Endothelial cell of umbilical vein (primary cell): ENCODE measurements around the gene SLC8A2. TPM values are rescaled to one million over a fixed set of nuclear protein-coding genes. Genes with fewer than 3 reads are reported as not detected.

ENCODE experiments used
- BruUV-seq: library from RNA; stranded (reverse); fragments of 400-500 nt; replicated peaks from 2 replicates; lab custom pipeline; 2021; lab: Mats Ljungman, UMichigan
- CTCF ChIA-PET: fragments of 300-600, 350-600 bp; sonication (Branson Sonifier 250); formaldehyde crosslinking; loops from one replicate; lab custom pipeline; 2021; ENCODE audit warnings: antibody characterized with exemption, inconsistent platforms; lab: Charles Lee
- POLR2A ChIA-PET: fragments of 300-600, 350-600 bp; sonication (Branson Sonifier 250); formaldehyde crosslinking; loops from one replicate; lab custom pipeline; 2021; ENCODE audit warnings: antibody characterized with exemption, inconsistent platforms; lab: Charles Lee
- DNase-seq: peaks from one replicate; pipeline ENCODE4 v3.0.0-alpha.2; 2011; ENCODE audit warnings: low read depth, low spot score
- FAIRE-seq: peaks from 2 replicates; lab custom pipeline; 2011; peaks lifted over from hg19 to GRCh38; lab: Jason Lieb, UNC
- H2AFZ ChIP-seq: 2 replicates; pipeline ENCODE4 v1.6.0; 2012; ENCODE audit warnings: low read depth, low read length, control low read depth, inconsistent platforms
- H3K27ac ChIP-seq: 2 replicates; pipeline ENCODE4 v1.5.1; 2011; ENCODE audit warnings: low read depth, mild to moderate bottlenecking, control low read depth, low read length, moderate library complexity; ENCODE audit not compliant: insufficient read depth
- H3K27me3 ChIP-seq, 2 experiments: 2 replicates each; pipeline versions ENCODE4 v1.6.0 to v1.6.1; 2011; ENCODE audit warnings: low read length in 2 of 2, mixed read lengths in 1 of 2; ENCODE audit not compliant: control insufficient read depth in 2 of 2, insufficient read depth in 2 of 2
- H3K36me3 ChIP-seq, 2 experiments: 2 replicates in 1 of 2; 3 replicates in 1 of 2; pipeline ENCODE4 v1.5.1; 2011; ENCODE audit warnings: low read length in 2 of 2, mild to moderate bottlenecking in 1 of 2, moderate library complexity in 1 of 2; ENCODE audit not compliant: control insufficient read depth in 2 of 2, insufficient read depth in 2 of 2; ENCODE audit errors: extremely low read depth in 1 of 2
- H3K4me1 ChIP-seq: 3 replicates; pipeline ENCODE4 v1.5.1; 2011; ENCODE audit warnings: mild to moderate bottlenecking, low read length; ENCODE audit not compliant: control insufficient read depth, insufficient read depth; ENCODE audit errors: extremely low read depth
- H3K4me2 ChIP-seq: 2 replicates; pipeline ENCODE4 v1.6.1; 2011; ENCODE audit warnings: low read length, control low read depth, mixed read lengths; ENCODE audit not compliant: insufficient read depth
- H3K4me3 ChIP-seq, 3 experiments: fragments of 200-600 bp in 1 of 3; sonication (generic), shearing (Covaris generic) in 1 of 3; replicated peaks in 1 of 3; 2 replicates each; pipeline ENCODE4 v1.5.1; 2011 to 2016; ENCODE audit warnings: control low read depth in 3 of 3, low read length in 3 of 3, mild to moderate bottlenecking in 2 of 3, inconsistent platforms in 1 of 3, low read depth in 1 of 3, moderate library complexity in 1 of 3; ENCODE audit not compliant: insufficient read depth in 1 of 3
- H3K79me2 ChIP-seq: 2 replicates; pipeline ENCODE4 v1.6.0; 2012; ENCODE audit warnings: low read length, inconsistent platforms; ENCODE audit not compliant: control insufficient read depth, insufficient read depth
- H3K9ac ChIP-seq: replicated peaks from 2 replicates; pipeline ENCODE3; 2011; ENCODE audit warnings: low read length, control low read depth; ENCODE audit not compliant: insufficient read depth; ENCODE audit errors: extremely low read depth
- H3K9me1 ChIP-seq: replicated peaks from 3 replicates; pipeline ENCODE4 v1.6.0; 2011; ENCODE audit warnings: mild to moderate bottlenecking, low read length; ENCODE audit not compliant: control insufficient read depth, insufficient read depth; ENCODE audit errors: extremely low read depth
- H3K9me3 ChIP-seq: replicated peaks from 2 replicates; pipeline ENCODE4 v1.5.1; 2012; ENCODE audit warnings: low read length, inconsistent platforms; ENCODE audit not compliant: control insufficient read depth, insufficient read depth
- H4K20me1 ChIP-seq: replicated peaks from 2 replicates; pipeline ENCODE3; 2011; ENCODE audit warnings: mild to moderate bottlenecking, low read length; ENCODE audit not compliant: control insufficient read depth, insufficient read depth; ENCODE audit errors: extremely low read depth
- EZH2 ChIP-seq: IDR thresholded peaks from 2 replicates; pipeline ENCODE4 v1.6.1; 2012; ENCODE audit warnings: borderline replicate concordance, low read depth, mild to moderate bottlenecking, moderate library complexity, low read length, inconsistent platforms; ENCODE audit not compliant: severe bottlenecking
- FOS ChIP-seq: IDR thresholded peaks from 2 replicates; pipeline ENCODE4 v1.6.1; 2011; ENCODE audit warnings: mild to moderate bottlenecking, low read length, moderate library complexity, borderline replicate concordance; ENCODE audit not compliant: insufficient read depth
- JUN ChIP-seq: IDR thresholded peaks from 2 replicates; pipeline ENCODE4 v1.6.1; 2011; ENCODE audit warnings: borderline replicate concordance, low read depth; ENCODE audit not compliant: insufficient read length, insufficient read depth
- POLR2A ChIP-seq: IDR thresholded peaks from 2 replicates; pipeline ENCODE4 v1.6.1; 2012; ENCODE audit warnings: low read depth, mild to moderate bottlenecking, control low read depth, low read length
- dilution Hi-C: fragments of 300-500 bp; cut with MboI; formaldehyde crosslinking; loops from one replicate; pipeline ENCODE4 v1.15.0; 2019; ENCODE audit warnings: low sequenced_read_pairs; ENCODE audit not compliant: extremely low pct_ligation_motif_present
- intact Hi-C: fragments of 100-400 bp; cut with micrococcal nuclease; formaldehyde crosslinking; loops from one replicate; pipeline ENCODE4 v1.10.0; 2022
- polyA plus RNA-seq, 4 experiments: library from polyadenylated mRNA; depleted of rRNA in 3 of 4; stranded (reverse) in 3 of 4; unstranded in 1 of 4; fragments of >200 nt; gene quantifications; 2 replicates each; pipeline versions ENCODE4 v1.2.1 to v1.2.3, GENCODE V29; 2011 to 2012; ENCODE audit warnings: missing spikeins in 1 of 4
- total RNA-seq: library from RNA; stranded (reverse); gene quantifications from 2 replicates; pipeline ENCODE4 v1.2.3, GENCODE V29; 2021

The SLC8A2 gene
- total and polyA plus RNA-seq, 2 donors (not counting 3 experiments of a cell fraction or from before 2014, with no cell fraction given) = not detected

DNA sequence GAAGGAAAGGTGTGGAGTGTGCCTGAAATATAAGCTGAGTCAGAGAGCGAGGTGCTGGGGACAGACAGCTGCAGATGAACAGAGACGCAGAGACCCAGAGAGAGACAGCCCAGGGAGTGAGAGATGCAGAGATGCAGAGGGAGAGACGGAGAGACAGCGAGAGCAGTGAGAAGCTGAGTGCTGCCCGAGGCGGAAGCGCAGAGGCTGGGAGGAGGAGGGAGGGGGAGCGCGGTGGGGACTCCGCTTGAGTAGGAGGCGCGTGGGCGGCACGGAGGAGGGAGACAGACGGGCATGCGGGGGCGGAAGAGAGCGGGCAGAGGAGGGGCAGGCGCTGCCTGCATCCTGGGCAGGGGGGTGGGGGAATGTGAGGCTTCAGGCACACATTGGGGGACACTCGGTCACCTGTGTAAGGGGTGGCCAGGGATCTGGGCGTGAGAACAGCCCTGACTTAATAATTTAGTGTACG, 25.7 kb downstream of the SLC8A2 start:
- CTCF ChIA-PET = interaction anchor here (0.6 to 2.5 kb wide), 4 partner anchors 9 to 133 kb away, joined by 3 to 10 read pairs (median 4); no protein-coding TSS in a partner anchor
- FAIRE-seq (no peak), DNase-seq (no peak)
- dilution Hi-C loops = no loop called here
- Histone ChIP-seq H3K9ac (no peak overlapping the region), H3K27ac (no peak overlapping the region), H3K36me3 (no peaks in the 10 kb centered on the region), H3K27me3 (peaks cover 27 to 32% of the 10 kb centered on the region in 2 experiments), H2AFZ (no peak overlapping the region), H3K9me3 (no peaks in the 10 kb centered on the region), H3K9me1 (no peaks in the 10 kb centered on the region), H3K4me3 (no peak overlapping the region), H3K4me2 (no peak overlapping the region), H3K4me1 (no peaks in the 10 kb centered on the region), H4K20me1 (no peaks in the 10 kb centered on the region), H3K79me2 (no peaks in the 10 kb centered on the region)
- intact Hi-C loops = no loop called here
- TF ChIP-seq FOS (no peak), EZH2 (peak; percentile 14)
- no TSS peak for BruUV-seq
- POLR2A ChIA-PET = no interaction called here

DNA sequence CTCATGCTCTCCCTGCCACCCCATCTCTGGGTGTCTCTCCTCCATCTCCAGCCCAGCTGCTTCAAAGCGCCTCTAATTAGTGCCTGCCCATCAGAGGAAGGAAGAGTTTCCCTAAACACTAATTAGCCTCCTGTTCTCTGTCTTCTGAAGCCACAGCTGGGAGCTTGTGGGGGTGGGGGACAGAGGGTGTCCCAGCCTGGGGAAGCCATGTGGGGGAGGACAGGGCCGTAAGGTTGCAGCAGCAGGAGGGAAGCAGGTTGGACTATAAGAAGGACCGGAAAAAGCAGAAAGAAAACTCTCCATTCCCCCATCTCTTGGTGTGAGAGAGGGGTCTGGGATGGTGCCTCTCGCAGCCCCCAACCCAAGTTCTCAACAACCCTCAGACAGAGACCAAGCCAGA, 26.2 kb downstream of the SLC8A2 start:
- no peaks in the 10 kb centered on the region for H3K9me1 ChIP-seq
- ChIA-PET CTCF (interaction anchor here (0.6 to 2.5 kb wide), 4 partner anchors 9 to 133 kb away, joined by 3 to 10 read pairs (median 4); no protein-coding TSS in a partner anchor), POLR2A (no interaction called here)
- H3K4me2 ChIP-seq = no peak overlapping the region
- TF ChIP-seq JUN (no peak), POLR2A (no peak)
- H3K4me1 ChIP-seq = no peaks in the 10 kb centered on the region
- no peak overlapping the region for H2AFZ ChIP-seq
- H3K79me2 ChIP-seq = no peaks in the 10 kb centered on the region
- no peaks in the 10 kb centered on the region for H3K36me3 ChIP-seq
- no peaks in the 10 kb centered on the region for H3K9me3 ChIP-seq
- DNase-seq (no peak), FAIRE-seq (no peak)
- dilution Hi-C loops = no loop called here
- H3K9ac ChIP-seq = no peak overlapping the region
- intact Hi-C loops = no loop called here
- BruUV-seq = no TSS peak
- no peak overlapping the region for H3K27ac ChIP-seq
- peaks cover 27 to 32% of the 10 kb centered on the region in 2 experiments for H3K27me3 ChIP-seq
- H4K20me1 ChIP-seq = no peaks in the 10 kb centered on the region
- no peak overlapping the region for H3K4me3 ChIP-seq
